B cell (primary cell): ENCODE results near the gene SPTBN1. TPM values are rescaled to one million over a fixed set of nuclear protein-coding genes. Genes with fewer than 3 reads are reported as not detected.
A peak's percentile ranks its signal among the peaks of the same experiment; 100 is the strongest.

Experiments
- ATAC-seq: fragments of 200-7000 bp; cut with Tn5 transposase; one replicate; pipeline ENCODE4 v1.10.0; 2021; ENCODE audit warnings: low read depth, mild to moderate bottlenecking, moderate number of reproducible peaks, moderate library complexity
- CTCF ChIA-PET: fragments of 350-600 bp; sonication (Branson Sonifier 250); formaldehyde crosslinking; loops from one replicate; lab custom pipeline; 2021; ENCODE audit warnings: antibody characterized with exemption, inconsistent platforms; lab: Charles Lee
- POLR2A ChIA-PET: fragments of 350-600 bp; sonication (Branson Sonifier 250); formaldehyde crosslinking; loops from one replicate; lab custom pipeline; 2021; ENCODE audit warnings: antibody characterized with exemption; lab: Charles Lee
- DNase-seq: peaks from one replicate; pipeline ENCODE4 v3.0.0; 2013
- H2AFZ ChIP-seq: 2 replicates; pipeline ENCODE4 v1.6.1; 2012; ENCODE audit warnings: mild to moderate bottlenecking, low read depth, low read length; ENCODE audit not compliant: insufficient read depth, poor library complexity, severe bottlenecking
- H3K27ac ChIP-seq, 2 donors: 1 replicate in 1 of 2; 2 replicates in 1 of 2; pipeline ENCODE4 v1.5.1; 2012 to 2013; ENCODE audit warnings: low read length in 2 of 2, mild to moderate bottlenecking in 2 of 2, moderate library complexity in 1 of 2
- H3K27me3 ChIP-seq, 4 experiments: fragments of 200-600 bp in 1 of 4; sonication (generic) in 1 of 4; replicated peaks in 1 of 4; 1 replicate in 2 of 4; 2 replicates in 2 of 4; pipeline versions ENCODE4 v1.6.1 to v1.7.0; 2013 to 2016; ENCODE audit warnings: low read length in 3 of 4, mild to moderate bottlenecking in 2 of 4, mixed read lengths in 1 of 4, moderate library complexity in 1 of 4; ENCODE audit not compliant: insufficient read depth in 4 of 4, control insufficient read depth in 3 of 4; ENCODE audit errors: control extremely low read depth in 1 of 4
- H3K36me3 ChIP-seq, 2 experiments: replicated peaks in 1 of 2; 1 replicate in 1 of 2; 2 replicates in 1 of 2; pipeline versions ENCODE4 v1.6.1 to v1.7.1; 2013; ENCODE audit warnings: low read length in 1 of 2; ENCODE audit not compliant: insufficient read depth in 2 of 2, control insufficient read depth in 1 of 2; ENCODE audit errors: control extremely low read depth in 1 of 2, extremely low read depth in 1 of 2
- H3K4me1 ChIP-seq, 2 donors: fragments of 200-600 bp in 1 of 2; sonication (generic) in 1 of 2; 1 replicate in 1 of 2; 2 replicates in 1 of 2; pipeline versions ENCODE4 v1.5.1 to v1.6.1; 2013 to 2017; ENCODE audit warnings: low read length in 2 of 2; ENCODE audit not compliant: control insufficient read depth in 2 of 2, insufficient read depth in 2 of 2
- H3K4me2 ChIP-seq: replicated peaks from 2 replicates; pipeline ENCODE3; 2012; ENCODE audit warnings: mild to moderate bottlenecking, low read depth, low read length; ENCODE audit not compliant: poor library complexity, severe bottlenecking
- H3K4me3 ChIP-seq, 5 experiments: fragments of 200-600 bp in 1 of 5; sonication (generic) in 1 of 5; 1 replicate in 3 of 5; 2 replicates in 2 of 5; pipeline versions ENCODE4 v1.5.1 to v1.7.0; 2011 to 2016; ENCODE audit warnings: low read length in 4 of 5, mild to moderate bottlenecking in 4 of 5, low read depth in 2 of 5, control low read depth in 1 of 5, moderate library complexity in 1 of 5; ENCODE audit not compliant: insufficient read depth in 1 of 5; ENCODE audit errors: control extremely low read depth in 1 of 5, extremely low read depth in 1 of 5
- H3K79me2 ChIP-seq: fragments of 200-600 bp; sonication (generic); one replicate; pipeline ENCODE4 v1.6.0; 2016; ENCODE audit warnings: low read length; ENCODE audit not compliant: control insufficient read depth, insufficient read depth
- H3K9ac ChIP-seq: fragments of 200-600 bp; sonication (generic); 2 replicates; pipeline ENCODE4 v1.6.1; 2017; ENCODE audit warnings: mild to moderate bottlenecking, low read length, moderate library complexity
- H3K9me3 ChIP-seq, 3 donors: one replicate each; pipeline versions ENCODE4 v1.6.1 to v1.7.1; 2013; ENCODE audit warnings: low read length in 2 of 3; ENCODE audit not compliant: control insufficient read depth in 2 of 3, insufficient read depth in 1 of 3; ENCODE audit errors: control extremely low read depth in 1 of 3
- H4K20me1 ChIP-seq: 2 replicates; pipeline ENCODE4 v1.6.0; 2012; ENCODE audit warnings: mild to moderate bottlenecking, low read length; ENCODE audit not compliant: insufficient read depth, control insufficient read depth, poor library complexity, severe bottlenecking
- H3K27ac Mint-ChIP-seq: one replicate; pipeline ENCODE4 v1.8.0; 2021; ENCODE audit warnings: mixed read lengths
- H3K27me3 Mint-ChIP-seq: one replicate; pipeline ENCODE4 v1.8.0; 2021; ENCODE audit warnings: mixed read lengths
- H3K4me1 Mint-ChIP-seq: one replicate; pipeline ENCODE4 v1.8.0; 2021; ENCODE audit warnings: mixed read lengths
- H3K4me3 Mint-ChIP-seq: one replicate; pipeline ENCODE4 v1.8.0; 2021; ENCODE audit warnings: mixed read lengths
- H3K9me3 Mint-ChIP-seq: one replicate; pipeline ENCODE4 v1.8.0; 2022; ENCODE audit warnings: mixed read lengths; ENCODE audit not compliant: insufficient read depth
- EZH2 ChIP-seq: IDR thresholded peaks from 2 replicates; pipeline ENCODE4 v1.6.1; 2012; ENCODE audit warnings: borderline replicate concordance, low read depth, mild to moderate bottlenecking, moderate library complexity, low read length; ENCODE audit not compliant: insufficient read depth, poor library complexity, severe bottlenecking
- WGBS: methylation state at CpG from one replicate; pipeline ENCODE4 v1.1.5; 2013; ENCODE audit warnings: missing lambda C conversion rate; ENCODE audit not compliant: insufficient coverage; 5-methylcytosine and 5-hydroxymethylcytosine counted together
- intact Hi-C: fragments of 100-400 bp; cut with micrococcal nuclease; formaldehyde crosslinking; loops from one replicate; pipeline ENCODE4 v1.10.0; 2022
- polyA plus RNA-seq: library from polyadenylated mRNA; depleted of rRNA; stranded (reverse); fragments of >200 nt; gene quantifications from 2 replicates; pipeline ENCODE4 v1.2.3, GENCODE V29; 2012
- total RNA-seq, 2 donors: library from RNA; stranded (reverse); fragments of 120-200 nt in 1 of 2; gene quantifications; 1 replicate in 1 of 2; 2 replicates in 1 of 2; pipeline versions ENCODE4 v1.2.3 to v1.2.4, GENCODE V29; 2013 to 2022
- TF ChIP-seq, protein P1 (sequence below): fragments of 200-600 bp; IDR thresholded peaks from one replicate; pipeline ENCODE4 v1.8.0; 2022; ENCODE audit warnings: antibody characterized with exemption, mild to moderate bottlenecking

The SPTBN1 gene
- total and polyA plus RNA-seq, 2 donors (not counting 1 experiment from before 2014, with no cell fraction given) = 43.7 to 144 TPM

DNA sequence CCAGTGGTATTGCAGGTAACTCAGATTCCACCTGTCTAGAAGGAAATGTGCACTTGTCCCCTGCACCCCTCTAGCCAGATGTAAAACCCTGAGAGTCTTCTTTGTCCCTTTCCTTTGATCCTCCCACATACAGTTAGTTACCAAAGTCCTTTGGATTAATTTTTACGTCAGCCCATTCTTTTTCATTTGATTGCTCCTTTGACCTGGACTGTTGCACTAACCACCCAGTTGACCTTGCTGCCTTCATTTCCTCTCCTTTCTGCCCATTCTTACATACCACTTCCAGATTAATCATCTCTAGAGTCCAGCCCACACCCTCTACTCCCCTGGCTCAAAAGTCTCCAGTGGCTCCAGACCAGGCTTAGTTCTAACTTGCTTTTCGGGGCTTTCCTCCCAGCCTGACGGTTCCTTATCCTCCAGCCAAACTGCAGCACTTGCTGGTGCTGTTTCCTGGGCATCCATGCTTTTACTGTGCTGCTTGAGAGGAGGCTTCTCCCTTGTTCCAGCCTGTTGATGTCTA, 99.3 kb downstream of the SPTBN1 start:
- Histone ChIP-seq H3K27ac (no peak overlapping the region), H4K20me1 (no peaks in the 10 kb centered on the region), H3K9ac (no peak overlapping the region), H3K4me3 (no peak overlapping the region), H3K79me2 (peaks cover 18% of the 10 kb centered on the region), H2AFZ (no peak overlapping the region), H3K4me2 (no peak overlapping the region), H3K27me3 (no peaks in the 10 kb centered on the region), H3K9me3 (no peaks in the 10 kb centered on the region), H3K36me3 (no peaks in the 10 kb centered on the region), H3K4me1 (peaks cover 19 to 23% of the 10 kb centered on the region in 2 donors)
- POLR2A ChIA-PET = no interaction called here
- Mint-ChIP-seq H3K9me3 (no peaks in the 10 kb centered on the region), H3K4me3 (no peak overlapping the region), H3K4me1 (peaks cover 41% of the 10 kb centered on the region), H3K27ac (peak overlapping the region; percentile 90), H3K27me3 (no peaks in the 10 kb centered on the region)
- no peak for DNase-seq
- no peak for ATAC-seq
- CTCF ChIA-PET = interaction anchor here (0.6 to 2.0 kb wide), 7 partner anchors 19 to 449 kb away, joined by 3 to 9 read pairs (median 3); no protein-coding TSS in a partner anchor
- no peak for TF ChIP-seq EZH2
- TF ChIP-seq, protein P1, sequence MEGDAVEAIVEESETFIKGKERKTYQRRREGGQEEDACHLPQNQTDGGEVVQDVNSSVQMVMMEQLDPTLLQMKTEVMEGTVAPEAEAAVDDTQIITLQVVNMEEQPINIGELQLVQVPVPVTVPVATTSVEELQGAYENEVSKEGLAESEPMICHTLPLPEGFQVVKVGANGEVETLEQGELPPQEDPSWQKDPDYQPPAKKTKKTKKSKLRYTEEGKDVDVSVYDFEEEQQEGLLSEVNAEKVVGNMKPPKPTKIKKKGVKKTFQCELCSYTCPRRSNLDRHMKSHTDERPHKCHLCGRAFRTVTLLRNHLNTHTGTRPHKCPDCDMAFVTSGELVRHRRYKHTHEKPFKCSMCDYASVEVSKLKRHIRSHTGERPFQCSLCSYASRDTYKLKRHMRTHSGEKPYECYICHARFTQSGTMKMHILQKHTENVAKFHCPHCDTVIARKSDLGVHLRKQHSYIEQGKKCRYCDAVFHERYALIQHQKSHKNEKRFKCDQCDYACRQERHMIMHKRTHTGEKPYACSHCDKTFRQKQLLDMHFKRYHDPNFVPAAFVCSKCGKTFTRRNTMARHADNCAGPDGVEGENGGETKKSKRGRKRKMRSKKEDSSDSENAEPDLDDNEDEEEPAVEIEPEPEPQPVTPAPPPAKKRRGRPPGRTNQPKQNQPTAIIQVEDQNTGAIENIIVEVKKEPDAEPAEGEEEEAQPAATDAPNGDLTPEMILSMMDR = no peak
- 97% methylated on average over 3 of the region's 3 CpGs for WGBS
- intact Hi-C loops = loop anchor here (5.0 to 10.0 kb wide), 4 partner anchors 33 to 497 kb away; partner anchors contain the start of gene RTN4

DNA sequence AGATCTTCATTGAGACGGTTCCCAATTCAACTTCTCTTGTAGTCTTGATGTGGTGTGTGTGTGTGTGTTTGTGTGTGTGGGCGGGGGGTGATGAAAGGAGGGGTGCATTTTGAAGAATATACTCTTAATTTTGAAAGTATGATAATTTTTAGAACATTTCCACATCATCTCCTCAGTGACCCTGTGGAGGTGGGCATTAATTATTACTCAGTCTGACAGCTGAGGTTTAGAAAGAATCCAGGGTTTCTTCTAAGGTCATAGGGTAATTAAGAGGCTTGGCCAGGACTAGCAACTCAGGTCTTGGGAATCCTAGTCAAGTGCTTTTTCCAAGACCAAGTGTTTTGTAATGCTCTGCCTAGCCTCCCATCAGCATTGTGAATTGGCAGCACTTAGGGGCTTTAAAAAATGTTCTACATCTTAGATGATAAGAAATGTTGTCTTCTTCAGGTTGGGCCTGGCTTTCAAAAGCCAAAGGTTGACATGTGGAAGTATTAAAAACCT, 100.5 kb downstream of the SPTBN1 start:
- peaks cover 29% of the 10 kb centered on the region for H3K79me2 ChIP-seq
- Mint-ChIP-seq H3K4me3 (peak overlapping the region; percentile 94), H3K27me3 (no peaks in the 10 kb centered on the region), H3K9me3 (no peaks in the 10 kb centered on the region), H3K4me1 (peaks cover 41% of the 10 kb centered on the region), H3K27ac (peak overlapping the region; percentile 90)
- TF ChIP-seq, protein P1 = no peak
- peak overlapping the region; percentile 81 for H2AFZ ChIP-seq
- no peak for ATAC-seq
- peak overlapping the region; percentile 85 for H3K4me2 ChIP-seq
- H4K20me1 ChIP-seq = no peaks in the 10 kb centered on the region
- H3K4me1 ChIP-seq = peaks cover 17 to 19% of the 10 kb centered on the region in 2 donors
- peak overlapping the region; percentile 81 to 92 for H3K27ac ChIP-seq
- intact Hi-C loops = loop anchor here (1.0 to 10.0 kb wide), 5 partner anchors 34 to 496 kb away; partner anchors contain the start of gene RTN4
- DNase-seq = no peak
- WGBS = no CpG with 5 or more reads among the region's 2 CpGs
- ChIA-PET CTCF (interaction anchor here (0.9 to 6.6 kb wide), 4 partner anchors 14 to 450 kb away, joined by 3 to 48 read pairs (median 10); no protein-coding TSS in a partner anchor), POLR2A (interaction anchor here (2.5 to 4.1 kb wide), 2 partner anchors 14 to 25 kb away, joined by 21 to 23 read pairs; no protein-coding TSS in a partner anchor)
- H3K36me3 ChIP-seq = no peaks in the 10 kb centered on the region
- H3K9ac ChIP-seq = no peak overlapping the region
- H3K27me3 ChIP-seq = no peaks in the 10 kb centered on the region
- H3K9me3 ChIP-seq = no peaks in the 10 kb centered on the region
- peak overlapping the region in 1 of 5 experiments; percentile 97 for H3K4me3 ChIP-seq
